ENCODE measurements around the gene AGBL4.

GRCh38 chr1:48644190-48644900, 1379.4 kb downstream of the AGBL4 start:
- TF ChIP-seq, protein P1, sequence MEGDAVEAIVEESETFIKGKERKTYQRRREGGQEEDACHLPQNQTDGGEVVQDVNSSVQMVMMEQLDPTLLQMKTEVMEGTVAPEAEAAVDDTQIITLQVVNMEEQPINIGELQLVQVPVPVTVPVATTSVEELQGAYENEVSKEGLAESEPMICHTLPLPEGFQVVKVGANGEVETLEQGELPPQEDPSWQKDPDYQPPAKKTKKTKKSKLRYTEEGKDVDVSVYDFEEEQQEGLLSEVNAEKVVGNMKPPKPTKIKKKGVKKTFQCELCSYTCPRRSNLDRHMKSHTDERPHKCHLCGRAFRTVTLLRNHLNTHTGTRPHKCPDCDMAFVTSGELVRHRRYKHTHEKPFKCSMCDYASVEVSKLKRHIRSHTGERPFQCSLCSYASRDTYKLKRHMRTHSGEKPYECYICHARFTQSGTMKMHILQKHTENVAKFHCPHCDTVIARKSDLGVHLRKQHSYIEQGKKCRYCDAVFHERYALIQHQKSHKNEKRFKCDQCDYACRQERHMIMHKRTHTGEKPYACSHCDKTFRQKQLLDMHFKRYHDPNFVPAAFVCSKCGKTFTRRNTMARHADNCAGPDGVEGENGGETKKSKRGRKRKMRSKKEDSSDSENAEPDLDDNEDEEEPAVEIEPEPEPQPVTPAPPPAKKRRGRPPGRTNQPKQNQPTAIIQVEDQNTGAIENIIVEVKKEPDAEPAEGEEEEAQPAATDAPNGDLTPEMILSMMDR (IDR thresholded peaks at IDR 0.05), result no peak
- no peak for TF ChIP-seq POLR2A (IDR thresholded peaks at IDR 0.05)
